DOHH2 (cell line): ENCODE measurements around the gene SUCO.

Experiments used
- H3F3A ChIP-seq: fragments of 200-600 bp; sonication (generic), shearing (Covaris generic); 2 replicates; pipeline ENCODE4 v1.6.0; 2016; ENCODE audit warnings: antibody characterized with exemption, mild to moderate bottlenecking; ENCODE audit not compliant: control insufficient read depth, insufficient read depth
- H3K27ac ChIP-seq: fragments of 200-600 bp; sonication (generic); 2 replicates; pipeline ENCODE4 v1.5.1; 2014; ENCODE audit warnings: low read depth, mild to moderate bottlenecking, low read length, moderate library complexity
- H3K27me3 ChIP-seq: fragments of 200-600 bp; sonication (generic); 2 replicates; pipeline ENCODE4 v1.6.1; 2014; ENCODE audit warnings: mild to moderate bottlenecking, low read length, mixed read lengths; ENCODE audit not compliant: control insufficient read depth
- H3K36me3 ChIP-seq: fragments of 200-600 bp; sonication (generic); 2 replicates; pipeline ENCODE4 v1.6.1; 2014; ENCODE audit warnings: mild to moderate bottlenecking, low read length, moderate library complexity, mixed read lengths; ENCODE audit not compliant: control insufficient read depth
- H3K4me1 ChIP-seq: fragments of 200-600 bp; sonication (generic); 2 replicates; pipeline ENCODE4 v1.6.1; 2014; ENCODE audit warnings: mild to moderate bottlenecking, low read length, mixed read lengths; ENCODE audit not compliant: control insufficient read depth
- H3K4me2 ChIP-seq: fragments of 200-600 bp; sonication (generic); 2 replicates; pipeline ENCODE4 v1.6.0; 2014; ENCODE audit warnings: mild to moderate bottlenecking, low read length, moderate library complexity
- H3K4me3 ChIP-seq: fragments of 200-600 bp; sonication (generic); 2 replicates; pipeline ENCODE4 v1.5.1; 2014; ENCODE audit warnings: mild to moderate bottlenecking, low read length, mixed read lengths
- H3K79me2 ChIP-seq: fragments of 200-600 bp; sonication (generic); 2 replicates; pipeline ENCODE4 v1.6.1; 2014; ENCODE audit warnings: mild to moderate bottlenecking, low read length, mixed read lengths; ENCODE audit not compliant: control insufficient read depth
- H3K9me2 ChIP-seq: fragments of 200-600 bp; sonication (generic); replicated peaks from 2 replicates; pipeline ENCODE4 v1.6.1; 2014; ENCODE audit warnings: mild to moderate bottlenecking, low read length, mixed read lengths; ENCODE audit not compliant: control insufficient read depth
- H3K9me3 ChIP-seq: fragments of 200-600 bp; sonication (generic); 2 replicates; pipeline ENCODE4 v1.6.1; 2014; ENCODE audit warnings: antibody characterized with exemption, low read length, mixed read lengths; ENCODE audit not compliant: control insufficient read depth, insufficient read depth
- H4K20me1 ChIP-seq: fragments of 200-600 bp; sonication (generic); 2 replicates; pipeline ENCODE4 v1.6.0; 2014; ENCODE audit warnings: low read depth, mild to moderate bottlenecking, antibody characterized with exemption, low read length, moderate library complexity; ENCODE audit not compliant: control insufficient read depth, insufficient read depth
- EZH2phosphoT487 ChIP-seq: fragments of 200-600 bp; sonication (generic); IDR thresholded peaks from 2 replicates; pipeline ENCODE4 v1.6.1; 2017; ENCODE audit warnings: borderline replicate concordance, mild to moderate bottlenecking, antibody characterized with exemption, low read length, moderate library complexity, mixed read lengths
- TF ChIP-seq, protein P1 (sequence below): fragments of 200-600 bp; sonication (generic); IDR thresholded peaks from one replicate; pipeline ENCODE4 v1.5.1; 2014; ENCODE audit warnings: antibody characterized with exemption, mild to moderate bottlenecking, low read depth, low read length; ENCODE audit not compliant: poor library complexity, severe bottlenecking

The SUCO gene

DNA sequence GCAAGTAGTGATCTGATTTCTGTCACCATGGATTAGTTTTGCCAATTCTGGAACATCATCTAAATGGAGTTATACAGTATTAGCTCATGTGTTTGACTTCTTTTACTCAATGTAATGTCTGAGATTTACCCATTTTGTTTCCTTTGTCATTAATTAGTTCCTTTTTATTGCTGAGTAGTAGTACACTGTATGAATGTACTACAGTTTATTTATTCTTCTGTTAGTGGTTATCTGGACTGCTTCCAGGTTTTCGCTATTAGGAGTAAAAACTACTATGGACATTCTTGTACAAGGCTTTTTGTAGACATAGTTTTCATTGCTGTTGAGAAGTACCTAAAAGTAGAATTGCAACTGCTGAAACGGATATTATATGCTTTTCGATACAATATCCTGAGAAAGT lies 14.1 kb downstream of the SUCO start:
- Histone ChIP-seq H4K20me1 (peaks cover 13% of the 10 kb centered on the region), H3K36me3 (peaks cover 6% of the 10 kb centered on the region; the same call in 1 of the 2 replicates), H3K4me3 (no peak overlapping the region), H3K79me2 (peaks cover 96% of the 10 kb centered on the region), H3K4me1 (peaks cover 38% of the 10 kb centered on the region), H3K27ac (no peak overlapping the region), H3F3A (0 out of 2 replicates have a peak, but pooled peaks cover 4% of the 10 kb centered on the region), H3K9me3 (no peaks in the 10 kb centered on the region), H3K4me2 (no peak overlapping the region), H3K27me3 (no peaks in the 10 kb centered on the region), H3K9me2 (no peaks in the 10 kb centered on the region)
- TF ChIP-seq, protein P1, sequence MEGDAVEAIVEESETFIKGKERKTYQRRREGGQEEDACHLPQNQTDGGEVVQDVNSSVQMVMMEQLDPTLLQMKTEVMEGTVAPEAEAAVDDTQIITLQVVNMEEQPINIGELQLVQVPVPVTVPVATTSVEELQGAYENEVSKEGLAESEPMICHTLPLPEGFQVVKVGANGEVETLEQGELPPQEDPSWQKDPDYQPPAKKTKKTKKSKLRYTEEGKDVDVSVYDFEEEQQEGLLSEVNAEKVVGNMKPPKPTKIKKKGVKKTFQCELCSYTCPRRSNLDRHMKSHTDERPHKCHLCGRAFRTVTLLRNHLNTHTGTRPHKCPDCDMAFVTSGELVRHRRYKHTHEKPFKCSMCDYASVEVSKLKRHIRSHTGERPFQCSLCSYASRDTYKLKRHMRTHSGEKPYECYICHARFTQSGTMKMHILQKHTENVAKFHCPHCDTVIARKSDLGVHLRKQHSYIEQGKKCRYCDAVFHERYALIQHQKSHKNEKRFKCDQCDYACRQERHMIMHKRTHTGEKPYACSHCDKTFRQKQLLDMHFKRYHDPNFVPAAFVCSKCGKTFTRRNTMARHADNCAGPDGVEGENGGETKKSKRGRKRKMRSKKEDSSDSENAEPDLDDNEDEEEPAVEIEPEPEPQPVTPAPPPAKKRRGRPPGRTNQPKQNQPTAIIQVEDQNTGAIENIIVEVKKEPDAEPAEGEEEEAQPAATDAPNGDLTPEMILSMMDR: no peak
- TF ChIP-seq EZH2phosphoT487: no peak

DNA sequence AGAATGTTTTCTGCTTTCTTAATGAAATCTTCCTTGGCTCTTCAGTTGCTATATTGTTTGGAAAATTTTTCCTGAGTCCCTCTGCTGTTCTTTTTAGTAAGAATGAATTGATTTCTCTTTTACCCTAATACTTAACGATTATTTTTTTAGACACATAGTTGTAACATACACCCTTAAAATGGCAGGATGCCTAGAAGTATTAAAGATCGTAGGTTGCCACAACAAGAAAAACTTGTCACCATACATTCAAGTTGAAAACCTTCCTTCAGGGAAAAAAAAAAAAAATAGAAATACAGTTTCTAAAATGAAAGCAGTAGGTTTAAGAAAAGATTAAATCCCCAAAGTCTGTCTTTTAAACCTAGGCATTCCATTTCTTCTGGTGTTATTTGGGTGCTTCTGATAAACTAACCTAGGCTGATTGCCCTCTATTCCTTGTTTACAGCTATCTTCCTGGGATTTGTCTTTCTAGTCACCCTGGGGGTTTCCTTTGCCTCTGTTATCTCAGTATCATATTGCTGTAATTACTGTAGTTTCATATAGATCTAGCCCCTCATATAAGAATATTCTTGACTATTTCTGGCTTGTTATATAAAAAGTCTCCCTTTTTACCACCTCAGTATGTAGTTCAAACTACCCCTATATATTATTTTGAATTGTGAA lies 16.8 kb downstream of the SUCO start:
- Histone ChIP-seq H3K36me3 (peaks cover 6% of the 10 kb centered on the region; the same call in 1 of the 2 replicates), H3K4me2 (no peak overlapping the region), H3K27ac (no peak overlapping the region), H3K27me3 (no peaks in the 10 kb centered on the region), H4K20me1 (peaks cover 11% of the 10 kb centered on the region), H3K4me3 (no peak overlapping the region), H3F3A (0 out of 2 replicates have a peak, but pooled peaks cover 4% of the 10 kb centered on the region), H3K4me1 (peaks cover 13% of the 10 kb centered on the region), H3K79me2 (peaks cover 81% of the 10 kb centered on the region), H3K9me2 (no peaks in the 10 kb centered on the region), H3K9me3 (no peaks in the 10 kb centered on the region)
- TF ChIP-seq EZH2phosphoT487: no peak
- TF ChIP-seq, protein P1: no peak

DNA sequence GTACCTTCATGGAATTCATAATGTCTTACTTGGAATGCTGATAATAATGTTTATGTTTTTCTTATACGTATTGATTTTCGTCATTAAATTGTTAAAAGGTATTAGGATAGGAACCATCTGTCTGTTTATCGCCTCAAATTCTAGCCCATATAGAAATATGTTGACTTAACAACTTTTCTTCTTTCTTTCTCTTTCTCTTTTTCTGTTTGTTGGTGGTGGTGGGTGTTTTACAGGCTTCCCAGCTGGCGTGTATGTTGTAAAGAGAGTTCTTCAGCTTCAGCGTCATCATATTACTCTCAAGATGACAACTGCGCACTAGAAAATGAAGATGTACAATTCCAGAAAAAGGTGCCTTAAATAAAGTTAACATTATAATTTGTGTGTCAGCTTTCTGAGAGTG lies 18.3 kb downstream of the SUCO start:
- Histone ChIP-seq H3K79me2 (peaks cover 66% of the 10 kb centered on the region), H3K27me3 (no peaks in the 10 kb centered on the region), H3K4me2 (no peak overlapping the region), H3K9me2 (no peaks in the 10 kb centered on the region), H4K20me1 (peaks cover 6% of the 10 kb centered on the region; the same call in 1 of the 2 replicates), H3K4me1 (no peaks in the 10 kb centered on the region), H3F3A (no peaks in the 10 kb centered on the region), H3K27ac (no peak overlapping the region), H3K9me3 (no peaks in the 10 kb centered on the region), H3K4me3 (no peak overlapping the region), H3K36me3 (peaks cover 16% of the 10 kb centered on the region)
- TF ChIP-seq EZH2phosphoT487: no peak
- TF ChIP-seq, protein P1: no peak
